HepG2 (cell line): Measurements from ENCODE around the gene CHMP6. TPM values are rescaled to one million over a fixed set of nuclear protein-coding genes. Genes with fewer than 3 reads are reported as not detected.

Experiments
- AGO2 ChIP-seq: fragments of 200-400 bp; formaldehyde crosslinking; optimal IDR thresholded peaks from 2 replicates; pipeline ENCODE3; 2017; ENCODE audit warnings: mild to moderate bottlenecking, low read depth, low read length, moderate library complexity
- AKAP8 ChIP-seq: sonication (generic); formaldehyde crosslinking; IDR thresholded peaks from 2 replicates; pipeline ENCODE4 v1.5.1; 2020; ENCODE audit warnings: mild to moderate bottlenecking, missing genetic modification reagents
- CAMTA2 ChIP-seq: sonication (generic); formaldehyde crosslinking; IDR thresholded peaks from 2 replicates; pipeline ENCODE4 v1.4.0; 2020; ENCODE audit warnings: mild to moderate bottlenecking, missing genetic modification reagents, borderline replicate concordance
- CEBPZ ChIP-seq: IDR thresholded peaks from 2 replicates; pipeline ENCODE4 v1.6.1; 2012; ENCODE audit warnings: low read length, improper control_type of control experiment
- GABPB1 ChIP-seq: IDR thresholded peaks from 2 replicates; pipeline ENCODE4 v1.6.1; 2016; ENCODE audit warnings: mild to moderate bottlenecking, missing genetic modification reagents, moderate library complexity, missing compliant biosample characterization
- GATA4 ChIP-seq: sonication (generic); IDR thresholded peaks from 2 replicates; pipeline ENCODE4 v1.6.1; 2016; ENCODE audit warnings: antibody characterized with exemption, low read depth, borderline replicate concordance
- GATAD1 ChIP-seq: IDR thresholded peaks from 2 replicates; pipeline ENCODE4 v1.6.1; 2016; ENCODE audit warnings: missing genetic modification reagents, missing compliant biosample characterization
- KDM4B ChIP-seq: sonication (generic); formaldehyde crosslinking; IDR thresholded peaks from 2 replicates; pipeline ENCODE4 v1.4.0; 2020; ENCODE audit warnings: missing genetic modification reagents
- MBD4 ChIP-seq: IDR thresholded peaks from 2 replicates; pipeline ENCODE4 v1.6.1; 2012; ENCODE audit warnings: low read length, inconsistent platforms, borderline replicate concordance
- MIER3 ChIP-seq: IDR thresholded peaks from 2 replicates; pipeline ENCODE4 v1.6.1; 2016; ENCODE audit warnings: missing compliant biosample characterization, borderline replicate concordance
- NFKBIZ ChIP-seq: IDR thresholded peaks from 2 replicates; pipeline ENCODE4 v1.6.1; 2018; ENCODE audit warnings: missing genetic modification reagents, missing compliant biosample characterization
- NR3C1 ChIP-seq: sonication (generic); formaldehyde crosslinking; IDR thresholded peaks from 2 replicates; pipeline ENCODE4 v1.4.0; 2020; ENCODE audit warnings: missing genetic modification reagents
- SOX5 ChIP-seq: IDR thresholded peaks from 2 replicates; pipeline ENCODE4 v1.6.1; 2016; ENCODE audit warnings: borderline replicate concordance
- STAT5B ChIP-seq: sonication (generic); formaldehyde crosslinking; IDR thresholded peaks from 2 replicates; pipeline ENCODE4 v1.4.0; 2020; ENCODE audit warnings: missing genetic modification reagents
- ZBTB44 ChIP-seq: sonication (generic); formaldehyde crosslinking; IDR thresholded peaks from 2 replicates; pipeline ENCODE4 v1.4.0; 2020; ENCODE audit warnings: missing genetic modification reagents
- ZNF451 ChIP-seq: sonication (generic); formaldehyde crosslinking; IDR thresholded peaks from 2 replicates; pipeline ENCODE4 v1.5.0; 2020; ENCODE audit warnings: mild to moderate bottlenecking, missing genetic modification reagents
- ZNF460 ChIP-seq: sonication (generic); formaldehyde crosslinking; IDR thresholded peaks from 2 replicates; pipeline ENCODE4 v1.5.1; 2020; ENCODE audit warnings: missing genetic modification reagents, mild to moderate bottlenecking, borderline replicate concordance
- ZNF574 ChIP-seq: sonication (generic); formaldehyde crosslinking; IDR thresholded peaks from 2 replicates; pipeline ENCODE4 v1.4.0; 2020; ENCODE audit warnings: missing genetic modification reagents
- ZNF576 ChIP-seq: sonication (generic); formaldehyde crosslinking; IDR thresholded peaks from 2 replicates; pipeline ENCODE4 v1.4.0; 2020; ENCODE audit warnings: mild to moderate bottlenecking, missing genetic modification reagents
- ZNF713 ChIP-seq: sonication (generic); formaldehyde crosslinking; IDR thresholded peaks from 2 replicates; pipeline ENCODE4 v1.4.0; 2020; ENCODE audit warnings: mild to moderate bottlenecking, missing genetic modification reagents
- ZNF768 ChIP-seq: sonication (generic); formaldehyde crosslinking; IDR thresholded peaks from 2 replicates; pipeline ENCODE4 v1.4.0; 2020; ENCODE audit warnings: missing genetic modification reagents
- polyA plus RNA-seq, 8 experiments: library from polyadenylated mRNA; depleted of rRNA in 3 of 8; stranded (reverse) in 7 of 8; unstranded in 1 of 8; fragments of >200 nt; fragmentation: Illumina TruSeq in 4 of 8; extraction: Trizol in 4 of 8; gene quantifications; 2 replicates each; pipeline versions ENCODE4 v1.2.1 to v1.2.3, GENCODE V29; 2011 to 2016; ENCODE audit warnings: low read depth in 4 of 8, missing spikeins in 1 of 8, mixed read lengths in 1 of 8; ENCODE audit not compliant: insufficient read depth in 1 of 8
- total RNA-seq, 5 experiments: library from RNA; depleted of rRNA; stranded (reverse); fragments of >200 nt; fragmentation: Illumina TruSeq; extraction: Trizol; gene quantifications; 2 replicates each; pipeline ENCODE4 v1.2.3, GENCODE V29; 2016; ENCODE audit warnings: low read depth in 1 of 5
- TF ChIP-seq, protein P1 (sequence below): sonication (generic); formaldehyde crosslinking; IDR thresholded peaks from 2 replicates; pipeline ENCODE4 v1.8.1; 2023; ENCODE audit warnings: mild to moderate bottlenecking, inconsistent platforms, moderate library complexity, missing genetic modification reagents, borderline replicate concordance

The CHMP6 gene
- total and polyA plus RNA-seq, 2 of the 13 experiments (the other 11 are each of a cell fraction or from before 2014, with no cell fraction given), result 11.1 to 24.2 TPM

- TF ChIP-seq ZNF451 (no peak), MBD4 (no peak), CAMTA2 (CRISPR knock-in tag) (no peak), ZNF574 (CRISPR knock-in tag) (no peak), KDM4B (CRISPR knock-in tag) (no peak), NFKBIZ (CRISPR knock-in tag) (no peak), ZNF768 (CRISPR knock-in tag) (peak; percentile 19; the same call in 1 of the 2 replicates), GATAD1 (CRISPR knock-in tag) (no peak), ZNF460 (no peak), CEBPZ (no peak), ZNF576 (no peak), ZBTB44 (CRISPR knock-in tag) (no peak), AKAP8 (CRISPR knock-in tag) (peak; percentile 61; the same call in 1 of the 2 replicates), MIER3 (CRISPR knock-in tag) (no peak), ZNF713 (CRISPR knock-in tag) (no peak), GABPB1 (0 out of 2 replicates have a peak, but pooled peaks have one; percentile 4), STAT5B (no peak), SOX5 (CRISPR knock-in tag) (no peak), AGO2 (peak; percentile 95), GATA4 (no peak), NR3C1 (CRISPR knock-in tag) (no peak)
- TF ChIP-seq, protein P1, sequence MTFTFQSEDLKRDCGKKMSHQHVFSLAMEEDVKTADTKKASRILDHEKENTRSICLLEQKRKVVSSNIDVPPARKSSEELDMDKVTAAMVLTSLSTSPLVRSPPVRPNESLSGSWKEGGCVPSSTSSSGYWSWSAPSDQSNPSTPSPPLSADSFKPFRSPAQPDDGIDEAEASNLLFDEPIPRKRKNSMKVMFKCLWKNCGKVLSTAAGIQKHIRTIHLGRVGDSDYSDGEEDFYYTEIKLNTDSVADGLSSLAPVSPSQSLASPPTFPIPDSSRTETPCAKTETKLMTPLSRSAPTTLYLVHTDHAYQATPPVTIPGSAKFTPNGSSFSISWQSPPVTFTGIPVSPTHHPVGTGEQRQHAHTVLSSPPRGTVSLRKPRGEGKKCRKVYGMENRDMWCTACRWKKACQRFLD (CRISPR knock-in tag), result 0 out of 2 replicates have a peak, but pooled peaks have one; percentile 26
Measured at GRCh38 chr17:80967404-80967872, 24.2 kb upstream of the CHMP6 start (continued).
